Mucosa of gallbladder (tissue), 1 donor: ENCODE measurements around the gene MUC5B. TPM values are rescaled to one million over a fixed set of nuclear protein-coding genes. Genes with fewer than 3 reads are reported as not detected.
A peak's percentile ranks its signal among the peaks of the same experiment; 100 is the strongest.
"Not testable (repeated sequence)": the region's sequence is repeated elsewhere in the genome, so short reads cannot be mapped to it uniquely, and the experiment has no call there.

Experiments
- DNase-seq: peaks from one replicate; pipeline ENCODE4 v3.0.0-alpha.2; 2020; ENCODE audit warnings: low spot score
- total RNA-seq: library from RNA; stranded (reverse); gene quantifications from one replicate; pipeline ENCODE4 v1.2.1, GENCODE V29; 2021
- donor health status: DM: no; HTN: no; CAD: no.

The MUC5B gene
- total RNA-seq, 1 donor from 2014 or later, result 8,095 TPM

DNA sequence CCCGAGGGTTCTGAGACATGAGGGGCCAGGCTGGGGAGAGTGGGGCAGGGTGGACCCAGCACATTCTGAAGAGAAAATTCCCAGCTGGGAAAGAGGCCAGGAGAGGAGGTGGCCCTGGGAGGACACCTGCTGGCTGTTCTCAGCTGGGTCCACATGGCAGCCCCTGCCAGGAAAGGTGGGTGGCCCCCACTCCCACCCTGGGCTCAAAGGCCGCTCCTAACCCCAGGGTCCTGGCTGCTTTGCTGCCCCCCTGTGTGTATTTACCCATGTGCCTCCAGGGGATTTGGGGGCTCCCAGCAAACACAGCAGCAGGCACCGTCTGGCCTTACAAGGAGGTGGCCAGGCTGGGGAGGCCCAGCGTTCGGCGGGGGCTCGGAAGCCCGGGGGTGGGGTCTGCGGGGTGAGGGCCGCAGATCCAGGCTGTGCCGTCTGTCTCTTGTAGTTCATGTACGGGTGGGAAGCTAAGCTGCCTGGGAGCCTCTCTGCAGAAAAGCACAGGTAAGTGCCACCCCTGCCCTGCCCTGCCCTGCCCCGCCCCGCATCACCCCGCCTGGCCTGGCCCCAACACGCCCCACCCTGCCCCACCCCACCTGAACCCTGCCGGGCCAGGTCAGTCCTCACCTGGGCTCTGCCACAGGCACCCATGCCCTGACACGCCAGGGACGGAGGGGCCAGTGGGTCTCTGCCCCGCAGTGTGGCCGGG, 10.6 kb downstream of the MUC5B start:
- DNase-seq, result no peak

DNA sequence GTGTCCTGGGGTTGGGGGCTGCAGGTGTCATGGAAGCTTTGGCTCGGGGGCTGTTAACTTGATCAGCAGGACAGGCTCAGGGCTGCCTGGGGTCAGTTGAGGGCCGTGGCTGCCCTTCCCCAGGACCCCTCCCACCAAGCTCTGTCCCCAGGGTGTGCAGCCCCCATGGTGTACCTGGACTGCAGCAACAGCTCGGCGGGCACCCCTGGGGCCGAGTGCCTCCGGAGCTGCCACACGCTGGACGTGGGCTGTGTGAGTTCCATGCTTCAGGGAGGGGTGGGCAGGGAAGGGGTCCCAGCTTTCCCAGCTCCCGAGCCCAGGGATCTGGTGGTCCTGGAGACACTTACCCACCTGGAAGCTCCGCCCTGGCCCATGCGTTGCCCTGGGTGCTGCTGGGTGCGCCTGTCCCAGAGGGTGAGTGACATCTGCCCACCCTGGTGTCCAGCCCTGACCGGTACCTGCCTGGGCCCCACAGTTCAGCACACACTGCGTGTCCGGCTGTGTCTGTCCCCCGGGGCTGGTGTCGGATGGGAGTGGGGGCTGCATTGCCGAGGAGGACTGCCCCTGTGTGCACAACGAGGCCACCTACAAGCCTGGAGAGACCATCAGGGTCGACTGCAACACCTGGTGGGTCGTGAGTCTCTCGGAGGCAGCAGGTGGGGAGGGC, 11.3 kb downstream of the MUC5B start:
- no peak for DNase-seq

- no peak for DNase-seq
Observed at GRCh38 chr11:1234771-1235305, 12.0 kb downstream of the MUC5B start.

GRCh38 chr11:1235306-1235900, 12.5 kb downstream of the MUC5B start:
- no peak for DNase-seq

GRCh38 chr11:1235901-1236315, 13.0 kb downstream of the MUC5B start:
- no peak for DNase-seq

DNA sequence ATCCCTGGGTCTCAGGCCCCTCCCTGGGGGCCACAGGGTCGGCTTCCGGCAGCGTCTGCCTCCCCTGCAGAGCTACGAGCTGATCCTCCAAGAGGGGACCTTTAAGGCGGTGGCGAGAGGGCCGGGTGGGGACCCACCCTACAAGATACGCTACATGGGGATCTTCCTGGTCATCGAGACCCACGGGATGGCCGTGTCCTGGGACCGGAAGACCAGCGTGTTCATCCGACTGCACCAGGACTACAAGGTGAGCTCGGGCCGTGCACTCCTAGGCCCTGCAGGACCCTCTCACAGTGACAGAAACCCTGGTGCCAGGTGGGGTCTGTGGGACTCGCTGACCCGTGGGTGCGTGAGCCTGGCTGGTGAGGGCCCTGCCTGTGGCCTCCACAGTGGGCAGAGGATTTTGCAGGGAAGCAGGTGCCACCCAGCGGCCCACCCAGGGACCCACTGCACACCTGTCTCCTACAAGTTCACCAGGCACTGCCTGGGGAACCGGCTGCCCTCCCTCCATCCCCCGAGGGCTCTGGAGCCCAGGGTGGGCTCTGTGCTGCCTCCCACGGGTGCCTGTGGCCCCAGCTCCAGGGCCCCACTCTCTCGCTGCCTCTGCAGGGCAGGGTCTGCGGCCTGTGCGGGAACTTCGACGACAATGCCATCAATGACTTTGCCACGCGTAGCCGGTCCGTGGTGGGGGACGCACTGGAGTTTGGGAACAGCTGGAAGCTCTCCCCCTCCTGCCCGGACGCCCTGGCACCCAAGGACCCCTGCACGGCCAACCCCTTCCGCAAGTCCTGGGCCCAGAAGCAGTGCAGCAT, 13.7 kb downstream of the MUC5B start:
- DNase-seq, result no peak

- no peak for DNase-seq
Observed at GRCh38 chr11:1237128-1237580, 14.3 kb downstream of the MUC5B start.

- no peak for DNase-seq
Observed at GRCh38 chr11:1237851-1238250, 15.0 kb downstream of the MUC5B start.

GRCh38 chr11:1238767-1239595, 16.1 kb downstream of the MUC5B start:
- DNase-seq, result peak; percentile 73

- no peak for DNase-seq
Observed at GRCh38 chr11:1239596-1240205, 16.8 kb downstream of the MUC5B start.

DNA sequence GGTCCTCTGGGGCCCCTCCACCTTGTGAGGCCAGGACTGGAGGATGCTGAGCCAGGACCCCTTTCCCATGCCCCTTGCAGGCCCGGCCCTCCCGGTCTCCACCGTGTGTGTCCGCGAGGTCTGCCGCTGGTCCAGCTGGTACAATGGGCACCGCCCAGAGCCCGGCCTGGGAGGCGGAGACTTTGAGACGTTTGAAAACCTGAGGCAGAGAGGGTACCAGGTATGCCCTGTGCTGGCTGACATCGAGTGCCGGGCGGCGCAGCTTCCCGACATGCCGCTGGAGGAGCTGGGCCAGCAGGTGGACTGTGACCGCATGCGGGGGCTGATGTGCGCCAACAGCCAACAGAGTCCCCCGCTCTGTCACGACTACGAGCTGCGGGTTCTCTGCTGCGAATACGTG, 17.9 kb downstream of the MUC5B start:
- DNase-seq, result no peak

- no peak for DNase-seq
Observed at GRCh38 chr11:1241706-1242105, 18.8 kb downstream of the MUC5B start.

GRCh38 chr11:1242289-1242688, 19.4 kb downstream of the MUC5B start:
- DNase-seq, result no peak

GRCh38 chr11:1242751-1243150, 19.9 kb downstream of the MUC5B start:
- not testable (repeated sequence) for DNase-seq

DNA sequence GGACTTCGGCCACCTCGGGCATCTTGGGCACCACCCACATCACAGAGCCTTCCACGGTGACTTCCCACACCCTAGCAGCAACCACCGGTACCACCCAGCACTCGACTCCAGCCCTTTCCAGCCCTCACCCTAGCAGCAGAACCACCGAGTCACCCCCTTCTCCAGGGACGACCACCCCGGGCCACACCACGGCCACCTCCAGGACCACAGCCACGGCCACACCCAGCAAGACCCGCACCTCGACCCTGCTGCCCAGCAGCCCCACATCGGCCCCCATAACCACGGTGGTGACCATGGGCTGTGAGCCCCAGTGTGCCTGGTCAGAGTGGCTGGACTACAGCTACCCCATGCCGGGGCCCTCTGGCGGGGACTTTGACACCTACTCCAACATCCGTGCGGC, 20.7 kb downstream of the MUC5B start:
- not testable (repeated sequence) for DNase-seq

DNA sequence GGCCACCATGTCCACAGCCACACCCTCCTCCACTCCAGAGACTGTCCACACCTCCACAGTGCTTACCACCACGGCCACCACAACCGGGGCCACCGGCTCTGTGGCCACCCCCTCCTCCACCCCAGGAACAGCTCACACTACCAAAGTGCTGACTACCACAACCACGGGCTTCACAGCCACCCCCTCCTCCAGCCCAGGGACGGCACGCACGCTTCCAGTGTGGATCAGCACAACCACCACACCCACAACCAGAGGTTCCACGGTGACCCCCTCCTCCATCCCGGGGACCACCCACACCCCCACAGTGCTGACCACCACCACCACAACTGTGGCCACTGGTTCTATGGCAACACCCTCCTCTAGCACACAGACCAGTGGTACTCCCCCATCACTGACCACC, 21.7 kb downstream of the MUC5B start:
- DNase-seq, result not testable (repeated sequence)

- DNase-seq, result not testable (repeated sequence)
Observed at GRCh38 chr11:1245717-1246116, 22.9 kb downstream of the MUC5B start.

DNA sequence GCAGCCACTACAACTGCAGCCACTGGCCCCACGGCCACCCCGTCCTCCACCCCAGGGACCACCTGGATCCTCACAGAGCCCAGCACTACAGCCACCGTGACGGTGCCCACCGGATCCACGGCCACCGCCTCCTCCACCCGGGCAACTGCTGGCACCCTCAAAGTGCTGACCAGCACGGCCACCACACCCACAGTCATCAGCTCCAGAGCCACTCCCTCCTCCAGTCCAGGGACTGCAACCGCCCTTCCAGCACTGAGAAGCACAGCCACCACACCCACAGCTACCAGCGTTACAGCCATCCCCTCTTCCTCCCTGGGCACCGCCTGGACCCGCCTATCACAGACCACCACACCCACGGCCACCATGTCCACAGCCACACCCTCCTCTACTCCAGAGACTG, 23.4 kb downstream of the MUC5B start:
- not testable (repeated sequence) for DNase-seq

DNA sequence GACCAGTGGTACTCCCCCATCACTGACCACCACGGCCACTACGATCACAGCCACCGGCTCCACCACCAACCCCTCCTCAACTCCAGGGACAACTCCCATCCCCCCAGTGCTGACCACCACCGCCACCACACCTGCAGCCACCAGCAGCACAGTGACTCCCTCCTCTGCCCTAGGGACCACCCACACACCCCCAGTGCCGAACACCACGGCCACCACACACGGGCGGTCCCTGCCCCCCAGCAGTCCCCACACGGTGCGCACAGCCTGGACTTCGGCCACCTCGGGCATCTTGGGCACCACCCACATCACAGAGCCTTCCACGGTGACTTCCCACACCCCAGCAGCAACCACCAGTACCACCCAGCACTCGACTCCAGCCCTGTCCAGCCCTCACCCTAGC, 24.2 kb downstream of the MUC5B start:
- not testable (repeated sequence) for DNase-seq

DNA sequence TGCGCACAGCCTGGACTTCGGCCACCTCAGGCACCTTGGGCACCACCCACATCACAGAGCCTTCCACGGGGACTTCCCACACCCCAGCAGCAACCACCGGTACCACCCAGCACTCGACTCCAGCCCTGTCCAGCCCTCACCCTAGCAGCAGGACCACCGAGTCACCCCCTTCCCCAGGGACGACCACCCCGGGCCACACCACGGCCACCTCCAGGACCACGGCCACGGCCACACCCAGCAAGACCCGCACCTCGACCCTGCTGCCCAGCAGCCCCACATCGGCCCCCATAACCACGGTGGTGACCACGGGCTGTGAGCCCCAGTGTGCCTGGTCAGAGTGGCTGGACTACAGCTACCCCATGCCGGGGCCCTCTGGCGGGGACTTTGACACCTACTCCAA, 26.1 kb downstream of the MUC5B start:
- DNase-seq, result not testable (repeated sequence)
